ENCODE data around the gene ARHGEF1.
A peak's percentile ranks its signal among the peaks of the same experiment; 100 is the strongest.
"Not testable (repeated sequence)": the region's sequence is repeated elsewhere in the genome, so short reads cannot be mapped to it uniquely, and the experiment has no call there.

ARHGEF1 gene

DNA sequence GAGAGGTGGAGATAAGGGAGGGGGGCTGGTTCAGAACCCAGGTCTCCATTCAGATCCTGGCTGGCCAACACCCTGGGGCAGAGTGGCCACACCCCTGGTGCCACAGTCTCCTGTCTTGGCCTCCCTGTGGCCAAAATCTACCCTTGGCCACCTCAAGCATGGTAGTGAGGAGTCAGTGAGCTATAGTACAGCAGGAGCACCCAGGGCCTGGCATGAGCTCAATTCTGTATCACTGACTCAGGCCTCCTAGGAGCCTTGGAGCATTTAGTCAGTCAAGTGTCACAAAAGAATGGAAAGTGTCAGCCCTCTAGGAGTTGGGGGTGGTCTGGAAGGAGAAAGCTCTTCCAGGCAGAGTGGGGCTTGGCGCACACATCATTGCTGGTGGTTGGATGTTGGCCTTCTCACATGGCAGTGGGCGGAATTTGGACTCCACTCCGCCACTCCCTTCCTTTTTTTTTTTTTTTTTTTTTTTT is 12.5 kb upstream of the ARHGEF1 start:
- peak; percentile 23 for ATAC-seq
- Mint-ChIP-seq H3K36me3 (ENCODE audit: low read depth) (peaks cover 50% of the 10 kb centered on the region), H3K27me3 (no peaks in the 10 kb centered on the region), H3K9me3 (no peaks in the 10 kb centered on the region), H3K27ac (peak overlapping the region; percentile 87), H3K4me3 (peak overlapping the region; percentile 51), H3K4me1 (peaks cover 95% of the 10 kb centered on the region)
- DNase-seq = no peak

- DNase-seq (peak; percentile 78), ATAC-seq (peak; percentile 71)
- H3K36me3 Mint-ChIP-seq (ENCODE audit: low read depth) = peaks cover 42% of the 10 kb centered on the region
Observed at GRCh38 chr19:41871573-41872383, 11.2 kb upstream of the ARHGEF1 start.

DNA sequence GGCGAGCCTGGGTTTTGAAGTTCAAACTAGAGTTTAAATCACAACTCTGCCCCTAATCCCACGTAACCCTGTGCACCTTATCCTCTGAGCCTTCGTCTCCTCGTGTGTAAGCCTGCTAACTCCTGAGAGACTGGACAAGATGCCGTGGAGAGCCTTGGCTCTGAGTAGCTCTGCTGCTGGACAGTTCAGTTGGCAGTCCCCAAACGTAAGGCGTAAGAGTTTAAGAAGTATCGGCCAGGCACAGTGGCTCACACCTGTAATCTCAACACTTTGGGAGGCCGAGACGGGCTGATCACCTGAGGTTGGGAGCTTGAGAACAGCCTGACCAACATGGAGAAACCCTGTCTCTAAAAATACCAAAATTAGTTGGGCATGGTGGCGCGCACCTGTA is 10.6 kb upstream of the ARHGEF1 start:
- Mint-ChIP-seq H3K9me3 (no peaks in the 10 kb centered on the region), H3K36me3 (ENCODE audit: low read depth) (peaks cover 42% of the 10 kb centered on the region), H3K4me1 (peaks cover 98% of the 10 kb centered on the region), H3K27ac (peak overlapping the region; percentile 87), H3K27me3 (no peaks in the 10 kb centered on the region), H3K4me3 (peak overlapping the region; percentile 7)
- no peak for ATAC-seq
- DNase-seq = no peak

More at GRCh38 chr19:41871573-41872383, 11.2 kb upstream of the ARHGEF1 start:
- Mint-ChIP-seq H3K9me3 (no peaks in the 10 kb centered on the region), H3K4me3 (peak overlapping the region; percentile 58), H3K4me1 (peaks cover 97% of the 10 kb centered on the region), H3K27ac (peak overlapping the region; percentile 87), H3K27me3 (no peaks in the 10 kb centered on the region)

DNA sequence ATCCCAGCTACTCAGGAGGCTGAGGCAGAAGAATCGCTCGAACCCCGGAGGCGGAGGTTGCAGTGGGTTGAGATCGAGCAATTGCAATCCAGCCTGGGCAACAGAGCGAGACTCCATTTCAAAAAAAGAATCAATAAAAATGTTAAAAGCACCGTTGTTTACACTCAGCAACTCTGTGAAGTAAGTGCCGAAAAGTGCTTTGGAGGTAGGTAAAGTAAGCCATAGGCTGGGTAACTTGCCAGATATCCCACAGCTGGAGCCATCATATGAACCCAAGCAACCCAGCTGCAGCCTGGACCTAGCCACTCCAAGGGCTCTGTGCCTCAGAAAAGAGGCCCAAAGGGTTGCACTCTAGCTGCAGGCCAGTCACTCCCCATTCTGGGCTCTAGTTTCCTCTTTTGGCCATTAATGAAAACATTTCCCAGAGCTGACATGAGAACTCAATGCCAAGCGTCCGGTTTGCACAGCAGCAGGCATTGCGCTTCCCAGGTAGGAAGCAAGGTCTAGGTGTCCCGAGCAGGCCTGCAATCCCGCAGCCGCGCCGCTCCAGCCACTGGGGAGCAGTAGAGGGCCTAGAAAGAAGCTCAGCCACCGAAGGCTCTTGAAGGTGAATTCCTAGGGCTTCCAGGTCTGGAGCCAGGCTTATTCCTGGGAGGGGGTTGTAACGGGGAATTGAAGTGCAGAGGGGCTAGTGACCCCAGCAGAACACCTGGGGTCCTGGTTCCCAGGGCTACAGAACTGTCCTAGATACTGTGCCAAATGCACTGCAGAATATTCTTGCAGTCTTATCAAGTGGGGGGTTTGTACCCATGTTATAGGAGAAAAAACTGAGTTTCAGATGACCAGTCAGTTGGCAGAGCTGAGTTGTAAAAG is 10.0 kb upstream of the ARHGEF1 start:
- H3K27ac Mint-ChIP-seq = peak overlapping the region; percentile 87
- ATAC-seq = no peak
- H3K27me3 Mint-ChIP-seq = no peaks in the 10 kb centered on the region

DNA sequence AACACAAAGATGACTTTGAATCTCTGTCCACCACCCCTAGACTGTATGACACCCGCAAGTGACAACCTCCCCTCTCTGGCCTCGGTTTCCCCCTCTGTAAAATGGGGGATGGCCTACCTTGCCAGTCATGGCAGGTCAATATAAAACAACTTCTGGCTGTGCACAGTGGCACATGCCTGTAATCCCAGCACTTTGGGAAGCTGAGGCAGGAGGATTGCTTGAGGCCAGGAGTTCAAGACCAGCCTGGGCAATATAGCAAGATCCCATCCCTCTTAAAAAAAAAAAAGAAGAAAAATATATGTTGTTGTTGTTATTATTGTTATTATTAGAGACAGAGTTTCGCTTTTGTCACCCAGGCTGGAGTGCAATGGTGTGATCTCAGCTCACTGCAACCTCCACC is 7.0 kb upstream of the ARHGEF1 start:
- peaks cover 13% of the 10 kb centered on the region for H3K36me3 Mint-ChIP-seq (ENCODE audit: low read depth)
- not testable (repeated sequence) for H3K9me3 Mint-ChIP-seq, ATAC-seq, DNase-seq, H3K27me3 Mint-ChIP-seq
- peaks cover 93% of the 10 kb centered on the region for H3K4me1 Mint-ChIP-seq
- H3K27ac Mint-ChIP-seq = peak overlapping the region; percentile 88
- peak overlapping the region; percentile 53 for H3K4me3 Mint-ChIP-seq

More for the DNA sequence above, 10.0 kb upstream of the ARHGEF1 start:
- peak; percentile 79 for DNase-seq
- no peaks in the 10 kb centered on the region for H3K9me3 Mint-ChIP-seq
- H3K4me1 Mint-ChIP-seq = peaks cover 98% of the 10 kb centered on the region
- H3K4me3 Mint-ChIP-seq = peak overlapping the region; percentile 7
- H3K36me3 Mint-ChIP-seq (ENCODE audit: low read depth) = peaks cover 37% of the 10 kb centered on the region

GRCh38 chr19:41876847-41877832 is 5.8 kb upstream of the ARHGEF1 start, which contains the start of gene CD79A:
Gene CD79A, plus strand, starts transcription at chr19:41877279. Its CDS starts 26 bp downstream, at chr19:41877305.
- Mint-ChIP-seq H3K4me1 (peaks cover 88% of the 10 kb centered on the region), H3K9me3 (no peaks in the 10 kb centered on the region), H3K36me3 (ENCODE audit: low read depth) (peaks cover 3% of the 10 kb centered on the region), H3K27me3 (no peaks in the 10 kb centered on the region), H3K27ac (peak within 1 kb of the TSS; percentile 76), H3K4me3 (peak within 1 kb of the TSS; percentile 76)
- DNase-seq (peak; percentile 70), ATAC-seq (peak; percentile 35)

- ATAC-seq = peak; percentile 41
- peaks cover 83% of the 10 kb centered on the region for H3K4me1 Mint-ChIP-seq
- no peaks in the 10 kb centered on the region for H3K9me3 Mint-ChIP-seq
- peaks cover 7% of the 10 kb centered on the region for H3K36me3 Mint-ChIP-seq (ENCODE audit: low read depth)
- H3K4me3 Mint-ChIP-seq = peak overlapping the region; percentile 76
- no peaks in the 10 kb centered on the region for H3K27me3 Mint-ChIP-seq
- DNase-seq = no peak
- H3K27ac Mint-ChIP-seq = peak overlapping the region; percentile 76
Observed at GRCh38 chr19:41877916-41878905, 4.8 kb upstream of the ARHGEF1 start.

DNA sequence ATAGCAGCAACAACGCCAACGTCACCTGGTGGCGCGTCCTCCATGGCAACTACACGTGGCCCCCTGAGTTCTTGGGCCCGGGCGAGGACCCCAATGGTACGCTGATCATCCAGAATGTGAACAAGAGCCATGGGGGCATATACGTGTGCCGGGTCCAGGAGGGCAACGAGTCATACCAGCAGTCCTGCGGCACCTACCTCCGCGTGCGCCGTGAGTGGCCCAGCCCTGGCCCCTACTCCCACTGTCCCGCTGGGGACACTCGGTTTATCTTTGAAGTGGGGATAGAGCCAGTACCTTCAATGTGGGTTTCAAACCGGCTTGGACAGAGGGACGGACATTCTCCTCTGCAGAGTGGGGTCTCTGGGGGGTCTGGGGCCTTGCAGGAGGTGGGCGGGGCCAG is 3.9 kb upstream of the ARHGEF1 start:
- Mint-ChIP-seq H3K4me3 (peak overlapping the region; percentile 76), H3K9me3 (no peaks in the 10 kb centered on the region)
- no peak for DNase-seq

GRCh38 chr19:41879670-41880328 is 3.2 kb upstream of the ARHGEF1 start:
- peaks cover 9% of the 10 kb centered on the region for H3K36me3 Mint-ChIP-seq (ENCODE audit: low read depth)
- no peaks in the 10 kb centered on the region for H3K27me3 Mint-ChIP-seq
- DNase-seq = no peak
- H3K4me1 Mint-ChIP-seq = peaks cover 70% of the 10 kb centered on the region
- no peak for ATAC-seq
- H3K4me3 Mint-ChIP-seq = no peak overlapping the region
- peak overlapping the region; percentile 31 for H3K27ac Mint-ChIP-seq
- H3K9me3 Mint-ChIP-seq = no peaks in the 10 kb centered on the region

More for the DNA sequence above, 3.9 kb upstream of the ARHGEF1 start:
- no peaks in the 10 kb centered on the region for H3K27me3 Mint-ChIP-seq
- peaks cover 75% of the 10 kb centered on the region for H3K4me1 Mint-ChIP-seq
- H3K27ac Mint-ChIP-seq = no peak overlapping the region
- no peak for ATAC-seq
- peaks cover 7% of the 10 kb centered on the region for H3K36me3 Mint-ChIP-seq (ENCODE audit: low read depth)

- Mint-ChIP-seq H3K27ac (peak overlapping the region; percentile 31), H3K27me3 (no peaks in the 10 kb centered on the region), H3K9me3 (no peaks in the 10 kb centered on the region), H3K36me3 (ENCODE audit: low read depth) (peaks cover 13% of the 10 kb centered on the region), H3K4me1 (peaks cover 69% of the 10 kb centered on the region), H3K4me3 (no peak overlapping the region)
- no peak for DNase-seq
- ATAC-seq = no peak
Observed at GRCh38 chr19:41880329-41880708, 2.7 kb upstream of the ARHGEF1 start.

- peaks cover 67% of the 10 kb centered on the region for H3K4me1 Mint-ChIP-seq
- H3K27ac Mint-ChIP-seq = peak overlapping the region; percentile 92
- peaks cover 29% of the 10 kb centered on the region for H3K36me3 Mint-ChIP-seq (ENCODE audit: low read depth)
- DNase-seq (no peak), ATAC-seq (no peak)
- peaks cover 2% of the 10 kb centered on the region for H3K27me3 Mint-ChIP-seq
- no peaks in the 10 kb centered on the region for H3K9me3 Mint-ChIP-seq
- H3K4me3 Mint-ChIP-seq = peak overlapping the region; percentile 93
Observed at GRCh38 chr19:41883463-41883820, 458 bp downstream of the ARHGEF1 start.

DNA sequence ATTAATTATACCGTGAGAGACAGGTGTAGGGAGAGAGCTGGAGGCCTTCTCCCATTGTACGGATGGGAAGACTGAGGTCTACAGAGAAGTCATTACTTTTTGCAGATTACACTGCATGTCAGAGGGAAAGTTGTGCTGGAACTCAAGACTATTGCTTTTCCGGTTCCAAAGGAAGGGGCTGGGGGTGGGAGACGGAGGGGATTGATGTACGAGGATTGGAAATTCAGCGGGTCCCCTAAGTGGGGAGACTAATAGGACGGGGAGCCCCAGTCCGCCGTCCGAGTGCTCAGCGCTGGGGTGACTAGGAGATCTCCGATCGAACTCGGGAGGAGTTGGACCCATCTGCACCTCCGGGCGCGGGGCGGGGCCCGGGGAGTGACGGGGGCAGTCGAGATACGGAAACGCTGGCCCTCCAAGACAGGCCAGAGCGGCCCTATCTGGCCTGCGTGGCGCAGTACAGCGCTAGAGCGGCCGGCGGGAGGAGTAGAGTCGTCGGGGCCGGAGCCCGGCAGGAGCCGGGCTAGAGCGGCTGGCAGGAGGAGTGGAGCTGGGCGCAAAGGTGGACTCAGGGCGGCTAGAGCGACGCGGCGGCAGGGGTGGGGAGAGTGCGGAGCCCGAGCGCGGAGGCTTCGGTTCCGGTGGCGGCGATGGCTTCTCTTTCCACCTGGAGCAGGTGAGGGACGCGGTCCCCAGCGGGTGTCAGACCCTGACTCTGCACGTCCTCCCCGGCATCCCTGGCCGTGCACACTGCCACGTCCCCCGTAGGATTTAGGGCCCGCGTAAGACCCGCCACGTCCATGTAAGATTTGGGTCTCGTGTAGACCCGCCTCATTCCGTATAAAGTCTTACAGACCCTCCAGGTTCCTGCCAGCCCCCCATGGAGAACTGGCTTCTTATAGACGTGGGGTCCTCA is 1.1 kb downstream of the ARHGEF1 start:
- DNase-seq = peak; percentile 93
- H3K27me3 Mint-ChIP-seq = peaks cover 2% of the 10 kb centered on the region
- peak; percentile 80 for ATAC-seq
- peak overlapping the region; percentile 93 for H3K4me3 Mint-ChIP-seq
- peak overlapping the region; percentile 92 for H3K27ac Mint-ChIP-seq
- H3K36me3 Mint-ChIP-seq (ENCODE audit: low read depth) = peaks cover 34% of the 10 kb centered on the region
- peaks cover 67% of the 10 kb centered on the region for H3K4me1 Mint-ChIP-seq
- H3K9me3 Mint-ChIP-seq = no peaks in the 10 kb centered on the region

Data from activated naive CD8-positive, alpha-beta T cell treated with anti-CD3 and anti-CD28 coated beads, Interleukin-2, amount 50 U/mL, for 24 hours (primary cell).